BE2C (cell line): ENCODE measurements around the gene BTRC.
"Not testable (repeated sequence)": the region's sequence is repeated elsewhere in the genome, so short reads cannot be mapped to it uniquely, and the experiment has no call there.

Source experiments
- DNase-seq: peaks from one replicate; pipeline ENCODE4 v3.0.0-alpha.2; 2020
- H3K27me3 ChIP-seq: fragments of 250-450 bp; sonication (Bioruptor Pico); 2 replicates; pipeline ENCODE4 v1.5.1; 2020; ENCODE audit warnings: mild to moderate bottlenecking
- H3K36me3 ChIP-seq: fragments of 250-450 bp; sonication (Bioruptor Pico); 2 replicates; pipeline ENCODE4 v1.5.1; 2020; ENCODE audit warnings: mild to moderate bottlenecking
- H3K4me1 ChIP-seq: fragments of 250-450 bp; sonication (Bioruptor Pico); 2 replicates; pipeline ENCODE4 v1.5.1; 2020
- H3K4me3 ChIP-seq: 2 replicates; pipeline ENCODE4 v1.5.1; 2011; ENCODE audit warnings: low read depth, low read length
- H3K9me3 ChIP-seq: fragments of 250-450 bp; sonication (Bioruptor Pico); 2 replicates; pipeline ENCODE4 v1.5.1; 2020
- CTCF ChIP-seq: IDR thresholded peaks from 2 replicates; pipeline ENCODE4 v1.5.1; 2012; ENCODE audit warnings: mild to moderate bottlenecking, low read depth, low read length

BTRC gene

GRCh38 chr10:101379663-101380352 is 25.8 kb downstream of the BTRC start:
- Histone ChIP-seq H3K4me3 (no peak overlapping the region), H3K9me3 (no peaks in the 10 kb centered on the region), H3K27me3 (no peaks in the 10 kb centered on the region), H3K4me1 (no peaks in the 10 kb centered on the region), H3K36me3 (no peaks in the 10 kb centered on the region)
- TF ChIP-seq CTCF = no peak
- DNase-seq = no peak

GRCh38 chr10:101380353-101381017 is 26.5 kb downstream of the BTRC start:
- Histone ChIP-seq H3K36me3 (no peaks in the 10 kb centered on the region), H3K4me3 (no peak overlapping the region), H3K27me3 (no peaks in the 10 kb centered on the region), H3K9me3 (no peaks in the 10 kb centered on the region), H3K4me1 (no peaks in the 10 kb centered on the region)
- no peak for DNase-seq
- TF ChIP-seq CTCF = no peak

- Histone ChIP-seq H3K9me3 (no peaks in the 10 kb centered on the region), H3K36me3 (no peaks in the 10 kb centered on the region), H3K4me1 (peaks cover 7% of the 10 kb centered on the region; the same call in 1 of the 2 replicates), H3K4me3 (no peak overlapping the region), H3K27me3 (no peaks in the 10 kb centered on the region)
- no peak for DNase-seq
- no peak for TF ChIP-seq CTCF
Measured at GRCh38 chr10:101385866-101386658, 32.1 kb downstream of the BTRC start.

GRCh38 chr10:101386659-101387259 is 32.8 kb downstream of the BTRC start:
- Histone ChIP-seq H3K27me3 (no peaks in the 10 kb centered on the region), H3K9me3 (no peaks in the 10 kb centered on the region), H3K4me3 (no peak overlapping the region), H3K36me3 (no peaks in the 10 kb centered on the region), H3K4me1 (peaks cover 7% of the 10 kb centered on the region; the same call in 1 of the 2 replicates)
- DNase-seq = no peak
- TF ChIP-seq CTCF = no peak

- Histone ChIP-seq H3K27me3 (no peaks in the 10 kb centered on the region), H3K4me1 (peaks cover 7% of the 10 kb centered on the region; the same call in 1 of the 2 replicates), H3K9me3 (no peaks in the 10 kb centered on the region), H3K36me3 (no peaks in the 10 kb centered on the region), H3K4me3 (no peak overlapping the region)
- no peak for DNase-seq
- no peak for TF ChIP-seq CTCF
Measured at GRCh38 chr10:101388676-101389276, 34.8 kb downstream of the BTRC start.

GRCh38 chr10:101389532-101389931 is 35.6 kb downstream of the BTRC start:
- not testable (repeated sequence) for H3K36me3 ChIP-seq, H3K4me1 ChIP-seq, DNase-seq, H3K9me3 ChIP-seq, H3K4me3 ChIP-seq, H3K27me3 ChIP-seq
